ENCODE measurements around the gene SLC24A3. TPM values are rescaled to one million over a fixed set of nuclear protein-coding genes. Genes with fewer than 3 reads are reported as not detected.
A peak's percentile ranks its signal among the peaks of the same experiment; 100 is the strongest.

The SLC24A3 gene
- total RNA-seq, 1 donor from 2014 or later: 14.0 TPM

DNA sequence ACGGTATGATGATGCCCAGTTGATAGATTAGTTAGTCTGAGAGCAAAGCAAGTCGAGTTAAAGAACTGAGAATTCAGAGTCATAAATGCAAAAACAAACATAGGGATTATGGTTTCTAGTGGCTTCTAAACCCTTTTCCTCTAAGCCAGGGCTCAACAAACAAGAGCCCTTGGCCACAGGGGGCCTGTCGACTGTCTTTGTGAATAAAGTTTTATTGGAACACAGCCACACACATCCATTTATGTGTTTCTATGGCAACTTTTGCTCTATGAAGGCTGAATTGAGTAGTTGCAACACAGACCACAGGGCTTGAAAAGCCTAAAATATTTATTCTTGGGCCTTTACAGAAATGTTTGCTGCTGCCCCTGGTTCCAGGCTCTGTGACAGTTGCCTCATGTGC is 76.2 kb downstream of the SLC24A3 start:
- DNase-seq (ENCODE audit: extremely low spot score, unreplicated experiment): no peak
- Mint-ChIP-seq H3K4me3 (no peak overlapping the region), H3K27me3 (no peaks in the 10 kb centered on the region), H3K9me3 (no peaks in the 10 kb centered on the region), H3K36me3 (peaks cover 5% of the 10 kb centered on the region), H3K4me1 (ENCODE audit: unreplicated experiment) (peaks cover 30% of the 10 kb centered on the region), H3K27ac (peak overlapping the region; percentile 29)
- TF ChIP-seq, protein P1, sequence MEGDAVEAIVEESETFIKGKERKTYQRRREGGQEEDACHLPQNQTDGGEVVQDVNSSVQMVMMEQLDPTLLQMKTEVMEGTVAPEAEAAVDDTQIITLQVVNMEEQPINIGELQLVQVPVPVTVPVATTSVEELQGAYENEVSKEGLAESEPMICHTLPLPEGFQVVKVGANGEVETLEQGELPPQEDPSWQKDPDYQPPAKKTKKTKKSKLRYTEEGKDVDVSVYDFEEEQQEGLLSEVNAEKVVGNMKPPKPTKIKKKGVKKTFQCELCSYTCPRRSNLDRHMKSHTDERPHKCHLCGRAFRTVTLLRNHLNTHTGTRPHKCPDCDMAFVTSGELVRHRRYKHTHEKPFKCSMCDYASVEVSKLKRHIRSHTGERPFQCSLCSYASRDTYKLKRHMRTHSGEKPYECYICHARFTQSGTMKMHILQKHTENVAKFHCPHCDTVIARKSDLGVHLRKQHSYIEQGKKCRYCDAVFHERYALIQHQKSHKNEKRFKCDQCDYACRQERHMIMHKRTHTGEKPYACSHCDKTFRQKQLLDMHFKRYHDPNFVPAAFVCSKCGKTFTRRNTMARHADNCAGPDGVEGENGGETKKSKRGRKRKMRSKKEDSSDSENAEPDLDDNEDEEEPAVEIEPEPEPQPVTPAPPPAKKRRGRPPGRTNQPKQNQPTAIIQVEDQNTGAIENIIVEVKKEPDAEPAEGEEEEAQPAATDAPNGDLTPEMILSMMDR (conservative IDR thresholded peaks at IDR 0.05): no peak

DNA sequence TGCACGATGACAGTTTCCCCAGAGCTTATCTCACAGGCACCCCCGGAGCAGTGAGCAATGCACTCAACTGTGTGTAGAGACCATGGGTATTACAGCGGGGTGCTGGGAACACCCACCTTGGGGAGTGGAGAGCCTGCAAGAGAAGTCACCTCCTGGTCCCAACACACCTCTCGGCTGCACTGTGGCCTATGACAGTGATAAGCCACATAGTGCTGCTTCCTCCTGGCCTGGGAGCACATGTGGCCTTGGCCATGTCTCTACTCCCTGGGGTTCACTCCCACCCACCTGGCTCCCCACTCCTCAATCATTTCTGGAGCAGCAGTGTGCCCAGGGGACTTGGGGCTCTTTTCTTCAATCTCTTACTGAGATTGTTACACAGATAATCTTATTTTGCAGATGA is 77.0 kb downstream of the SLC24A3 start:
- DNase-seq (ENCODE audit: extremely low spot score, unreplicated experiment): no peak
- Mint-ChIP-seq H3K36me3 (peaks cover 3% of the 10 kb centered on the region), H3K27ac (no peak overlapping the region), H3K27me3 (no peaks in the 10 kb centered on the region), H3K9me3 (no peaks in the 10 kb centered on the region), H3K4me3 (no peak overlapping the region), H3K4me1 (ENCODE audit: unreplicated experiment) (peaks cover 22% of the 10 kb centered on the region)
- TF ChIP-seq, protein P1 (conservative IDR thresholded peaks at IDR 0.05): no peak

DNA sequence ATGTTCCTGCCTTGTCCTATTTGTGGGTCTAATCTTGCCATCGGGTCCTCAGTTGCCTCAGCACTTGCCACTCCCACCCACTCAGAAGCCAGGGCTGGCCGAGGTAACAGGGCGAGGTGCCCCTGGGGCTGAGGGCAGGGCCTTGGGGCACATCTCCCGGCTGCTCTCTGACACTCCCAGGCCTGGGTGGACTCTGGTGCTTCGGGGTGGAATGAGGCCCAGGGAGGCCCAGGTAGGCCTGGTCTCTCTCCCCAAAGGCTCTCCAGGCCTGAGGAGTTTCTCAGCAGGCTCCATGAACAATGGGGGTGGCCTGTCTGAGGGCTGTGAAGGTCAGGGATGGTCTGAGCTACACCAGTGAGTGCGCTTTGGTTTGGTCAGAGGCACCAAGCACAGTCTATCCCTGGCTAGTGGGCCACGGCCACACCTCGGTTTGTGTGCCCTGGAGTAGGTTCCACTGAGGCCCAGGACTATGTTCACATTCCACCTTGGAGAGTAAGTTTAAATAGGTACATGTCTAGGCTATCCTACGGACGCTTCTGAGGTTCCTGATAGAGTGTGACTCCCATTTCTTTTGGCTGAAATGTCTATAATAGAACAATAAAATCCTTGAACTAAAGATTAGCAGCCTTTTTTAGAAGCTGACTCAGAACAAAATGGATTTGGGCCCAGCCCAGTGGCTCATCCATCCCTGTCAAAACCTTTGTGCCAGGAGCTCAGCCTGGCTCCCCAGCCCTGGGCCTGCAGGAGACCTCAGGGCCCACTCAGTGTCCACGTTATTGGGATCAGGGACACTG is 78.8 kb downstream of the SLC24A3 start:
- TF ChIP-seq, protein P1 (conservative IDR thresholded peaks at IDR 0.05): no peak
- no peaks in the 10 kb centered on the region for H3K9me3 Mint-ChIP-seq
- H3K27ac Mint-ChIP-seq: no peak overlapping the region
- no peak for DNase-seq (ENCODE audit: extremely low spot score, unreplicated experiment)
- H3K36me3 Mint-ChIP-seq: peaks cover 3% of the 10 kb centered on the region
- peaks cover 2% of the 10 kb centered on the region for H3K27me3 Mint-ChIP-seq
- H3K4me1 Mint-ChIP-seq (ENCODE audit: unreplicated experiment): peaks cover 16% of the 10 kb centered on the region
- H3K4me3 Mint-ChIP-seq: no peak overlapping the region

DNA sequence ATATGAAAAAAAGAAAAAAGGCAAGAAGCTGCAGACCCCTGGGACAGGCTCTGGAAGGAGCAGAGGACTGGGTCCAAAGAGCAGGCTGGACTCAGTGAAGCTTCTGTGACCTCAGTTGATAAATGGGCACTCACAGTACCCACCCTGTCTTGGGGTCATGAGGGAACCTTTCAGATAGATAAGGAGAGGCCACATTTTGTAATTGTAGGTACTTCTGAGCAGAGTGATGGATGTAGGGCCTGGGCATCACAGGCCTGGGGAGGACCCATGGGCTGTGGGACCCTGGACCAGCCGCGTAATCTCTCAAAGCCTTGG is 79.3 kb downstream of the SLC24A3 start:
- DNase-seq (ENCODE audit: extremely low spot score, unreplicated experiment): no peak
- no peak overlapping the region for H3K4me3 Mint-ChIP-seq
- TF ChIP-seq, protein P1 (conservative IDR thresholded peaks at IDR 0.05): no peak
- no peaks in the 10 kb centered on the region for H3K9me3 Mint-ChIP-seq
- H3K4me1 Mint-ChIP-seq (ENCODE audit: unreplicated experiment): peaks cover 14% of the 10 kb centered on the region
- H3K27me3 Mint-ChIP-seq: peaks cover 2% of the 10 kb centered on the region
- H3K36me3 Mint-ChIP-seq: peaks cover 3% of the 10 kb centered on the region
- no peak overlapping the region for H3K27ac Mint-ChIP-seq

DNA sequence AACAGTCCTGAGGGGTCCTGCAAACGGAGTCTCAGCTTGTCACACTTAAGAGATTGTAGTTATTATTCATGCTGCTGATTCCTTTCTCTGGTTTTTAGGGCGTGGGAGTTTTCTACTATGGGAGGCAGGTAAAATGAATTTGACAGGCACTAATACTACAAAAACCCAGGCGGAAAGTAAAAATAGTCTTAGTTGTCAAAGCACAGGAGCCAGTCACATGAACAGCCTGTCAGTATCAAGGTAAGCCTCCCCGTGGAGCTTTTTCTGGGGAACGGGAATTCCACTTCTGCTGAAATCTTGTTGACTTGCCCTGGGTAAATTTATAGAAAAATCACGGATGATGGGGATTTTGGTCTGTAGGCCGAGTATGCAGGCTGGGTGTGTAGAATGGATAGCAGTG is 79.8 kb downstream of the SLC24A3 start:
- peaks cover 14% of the 10 kb centered on the region for H3K4me1 Mint-ChIP-seq (ENCODE audit: unreplicated experiment)
- TF ChIP-seq, protein P1 (conservative IDR thresholded peaks at IDR 0.05): no peak
- H3K9me3 Mint-ChIP-seq: no peaks in the 10 kb centered on the region
- no peak for DNase-seq (ENCODE audit: extremely low spot score, unreplicated experiment)
- H3K27me3 Mint-ChIP-seq: peaks cover 5% of the 10 kb centered on the region
- no peak overlapping the region for H3K4me3 Mint-ChIP-seq
- H3K27ac Mint-ChIP-seq: no peak overlapping the region
- peaks cover 7% of the 10 kb centered on the region for H3K36me3 Mint-ChIP-seq

All from type B pancreatic cell (in vitro differentiated cells).